Mesenteric fat pad (tissue), 1 donor: ENCODE data around the gene MTARC1. TPM values are rescaled to one million over a fixed set of nuclear protein-coding genes. Genes with fewer than 3 reads are reported as not detected.

Source experiments
- DNase-seq: peaks from one replicate; pipeline ENCODE4 v3.0.0-alpha.2; 2020; ENCODE audit warnings: low spot score
- total RNA-seq: library from RNA; stranded (reverse); fragmentation: NEBNext Ultra II Directional; extraction: Animal tissue kit (Norgen Biotek cat#: 25700); gene quantifications from one replicate; pipeline ENCODE4 v1.2.1, GENCODE V29; 2021
- donor health status: DM: yes; HTN: yes; CAD: no.

The MTARC1 gene
- total RNA-seq, 1 donor from 2014 or later = 539 TPM

DNA sequence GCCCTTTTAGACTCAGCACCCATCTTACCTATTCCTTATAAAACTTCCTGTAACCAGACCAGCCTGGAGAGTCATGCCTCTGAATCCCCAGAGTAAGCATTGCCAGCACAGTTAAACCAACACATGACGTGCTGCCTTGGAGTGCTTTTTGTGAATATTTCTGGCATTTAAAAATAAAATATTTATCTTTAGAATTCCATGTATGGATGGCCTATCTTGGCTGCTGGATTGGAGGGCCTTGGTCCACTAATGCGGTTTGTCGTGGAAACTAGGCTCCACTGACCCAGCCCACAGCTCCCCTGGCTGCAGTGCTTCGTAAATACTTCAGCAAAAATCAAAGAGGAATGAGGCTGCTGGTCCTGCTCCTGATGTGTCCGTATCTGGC is 17.5 kb downstream of the MTARC1 start:
- DNase-seq = no peak

DNA sequence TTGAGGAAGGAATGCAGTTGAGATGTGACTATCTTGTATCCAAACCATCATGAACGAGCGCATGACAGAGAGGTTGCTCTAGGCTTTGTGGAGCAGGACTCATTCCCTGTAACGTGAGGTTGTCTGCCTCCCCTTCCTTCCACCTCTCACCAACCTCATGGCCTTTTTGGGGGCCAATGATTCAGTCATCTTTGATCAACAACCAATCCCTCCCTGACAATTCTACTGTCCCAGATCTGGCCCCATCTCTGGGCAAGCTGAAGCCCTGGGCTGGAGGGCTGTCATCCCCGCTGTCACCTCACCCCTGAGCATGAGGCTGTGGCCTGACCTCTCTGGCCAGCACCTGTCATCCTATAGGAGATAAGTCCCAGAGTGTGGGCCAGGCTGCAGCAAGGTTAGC is 19.7 kb downstream of the MTARC1 start:
- no peak for DNase-seq

DNA sequence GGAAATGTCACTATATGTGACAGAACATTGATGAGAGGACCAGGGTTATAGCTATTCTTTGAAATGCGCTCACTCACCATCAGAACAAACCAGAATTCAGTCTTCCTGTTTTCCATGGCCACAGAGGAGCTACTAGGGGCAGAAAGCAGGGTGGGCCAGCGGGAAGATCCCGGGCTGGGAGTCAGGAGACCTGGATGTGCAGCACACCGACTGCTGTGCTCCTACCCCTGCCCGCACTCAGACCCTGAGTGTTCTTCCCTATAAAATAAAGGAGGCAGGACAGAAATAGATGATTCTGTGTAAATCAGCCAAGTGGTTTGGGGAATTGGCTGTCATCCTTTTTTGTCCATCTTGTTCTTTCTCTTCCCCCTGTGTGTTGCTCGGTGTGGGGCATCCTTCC is 21.0 kb downstream of the MTARC1 start:
- no peak for DNase-seq

- DNase-seq = no peak
These were observed 21.9 kb downstream of the MTARC1 start for GRCh38 chr1:220808345-220809186.

DNA sequence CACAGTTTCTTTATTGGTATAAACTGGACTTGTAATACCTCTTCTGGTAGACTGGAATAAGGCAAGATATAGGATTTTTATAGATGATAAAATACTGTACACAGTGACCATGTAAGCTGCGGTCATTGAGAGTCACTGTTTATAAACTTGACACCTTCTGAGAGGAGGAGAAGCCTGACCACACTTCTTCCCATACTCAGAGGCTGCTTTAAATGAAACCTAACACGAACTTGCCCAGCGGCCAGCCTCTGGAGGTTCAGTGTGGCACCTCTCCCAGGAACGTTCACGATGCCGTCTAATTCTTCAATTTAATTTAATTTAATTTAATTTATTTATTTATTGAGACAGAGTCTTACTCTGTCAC is 22.5 kb downstream of the MTARC1 start:
- DNase-seq = no peak

- no peak for DNase-seq
These were observed 23.0 kb downstream of the MTARC1 start for GRCh38 chr1:220809704-220810103.

- DNase-seq = peak; percentile 92
These were observed 23.5 kb downstream of the MTARC1 start for GRCh38 chr1:220810179-220810653.

DNA sequence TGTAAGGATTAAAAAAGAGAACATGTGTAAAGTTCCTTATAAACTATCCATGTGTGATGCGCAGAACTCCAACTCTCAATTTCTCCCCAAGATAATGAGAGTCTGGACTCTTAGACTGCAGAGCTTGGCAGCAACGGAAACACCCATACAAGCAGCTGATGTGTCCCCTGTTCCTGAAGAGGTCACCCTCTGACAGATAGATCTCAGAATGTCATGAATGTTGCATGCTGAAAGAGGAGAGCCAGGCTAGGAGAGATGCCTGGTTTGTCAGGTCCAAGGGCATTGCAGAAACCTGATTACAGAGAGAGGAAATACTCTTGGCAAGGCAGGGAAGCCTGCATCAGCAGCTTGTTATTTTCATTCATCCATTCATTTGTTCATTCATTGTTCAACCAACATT is 24.2 kb downstream of the MTARC1 start:
- no peak for DNase-seq

GRCh38 chr1:220811695-220812094 is 25.0 kb downstream of the MTARC1 start:
- no peak for DNase-seq

- DNase-seq = no peak
These were observed 25.6 kb downstream of the MTARC1 start for GRCh38 chr1:220812308-220812707.

- no peak for DNase-seq
These were observed 26.3 kb downstream of the MTARC1 start for GRCh38 chr1:220813013-220813412.

DNA sequence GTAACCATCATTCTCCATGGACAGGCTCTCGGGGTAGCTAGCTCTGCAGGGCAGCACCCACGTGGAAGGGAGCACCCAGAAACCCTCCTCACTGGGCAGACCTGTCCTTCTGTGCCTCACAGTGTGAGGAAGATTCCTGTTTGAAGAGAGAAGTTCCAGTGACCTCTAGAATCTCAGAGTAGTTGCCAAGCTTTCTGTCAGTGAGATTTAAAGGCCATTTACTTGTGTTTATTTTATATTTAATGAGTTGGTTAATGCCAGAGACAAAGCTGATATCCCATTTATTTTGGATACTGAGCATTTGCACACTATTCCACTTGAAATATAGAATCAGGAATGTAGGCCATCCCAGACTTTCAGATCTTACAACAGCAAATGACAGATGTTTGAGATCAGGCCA is 28.7 kb downstream of the MTARC1 start:
- no peak for DNase-seq

- no peak for DNase-seq
These were observed 31.2 kb downstream of the MTARC1 start for GRCh38 chr1:220817907-220818306.

DNA sequence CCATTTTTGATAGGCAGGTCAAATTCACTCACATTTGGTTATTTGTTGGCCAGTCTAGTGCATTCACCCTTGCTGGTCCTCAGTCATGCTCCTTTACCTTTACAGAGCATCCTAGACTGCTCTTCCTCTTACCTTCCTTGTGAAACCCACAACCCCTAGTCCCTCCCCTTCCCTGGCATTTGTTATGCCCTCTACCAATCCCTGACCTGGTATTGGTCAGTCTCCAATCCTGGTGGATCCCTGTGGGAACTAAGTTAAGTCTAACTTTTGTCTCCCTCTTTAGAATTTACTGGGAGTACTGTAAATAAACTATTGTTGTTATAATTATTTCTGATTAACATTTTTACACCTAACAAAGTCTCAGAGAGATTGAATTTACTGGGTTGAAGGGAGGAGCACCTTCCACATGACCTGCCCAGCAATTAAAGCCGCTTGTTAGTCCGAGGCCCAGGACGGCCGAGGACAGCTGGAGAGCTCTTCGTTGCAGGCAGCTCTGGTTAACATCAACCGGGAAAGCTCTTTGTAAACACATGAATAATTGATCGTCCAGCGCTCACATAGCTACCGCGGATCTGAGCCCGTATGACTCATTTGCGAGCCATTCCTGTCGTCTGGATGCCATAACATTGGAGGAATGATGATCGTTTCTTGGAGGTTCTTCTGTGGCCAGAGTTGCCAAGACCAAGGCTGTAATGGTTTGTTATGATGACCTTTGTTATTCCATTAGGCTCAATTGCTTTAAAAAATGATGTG is 31.9 kb downstream of the MTARC1 start:
- DNase-seq = no peak

DNA sequence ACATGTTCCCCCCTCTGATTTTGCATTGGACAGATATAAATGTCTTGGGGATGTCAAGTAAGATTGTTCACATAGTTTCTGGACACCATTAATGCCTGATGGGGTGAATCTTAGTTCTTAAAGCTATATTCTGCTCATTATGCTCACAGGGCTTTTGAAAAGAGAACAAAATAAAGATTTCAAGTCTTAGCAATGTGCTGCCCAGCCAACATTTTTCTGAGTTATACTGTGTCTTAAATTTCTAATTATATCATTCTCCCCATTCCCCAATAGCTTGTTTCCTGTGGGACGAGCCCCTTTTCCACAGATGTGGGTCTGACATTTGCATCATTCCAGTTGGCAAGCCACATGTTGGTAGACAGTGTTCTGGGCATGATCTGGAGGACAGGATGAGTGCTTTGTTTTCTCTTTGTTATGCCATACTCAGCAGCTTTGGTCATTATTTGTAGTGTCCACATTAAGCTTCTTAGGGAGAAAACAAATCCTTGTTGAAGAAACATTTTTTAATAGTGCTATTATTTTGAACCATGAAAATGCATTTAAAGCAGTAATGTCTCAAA is 32.8 kb downstream of the MTARC1 start:
- no peak for DNase-seq

DNA sequence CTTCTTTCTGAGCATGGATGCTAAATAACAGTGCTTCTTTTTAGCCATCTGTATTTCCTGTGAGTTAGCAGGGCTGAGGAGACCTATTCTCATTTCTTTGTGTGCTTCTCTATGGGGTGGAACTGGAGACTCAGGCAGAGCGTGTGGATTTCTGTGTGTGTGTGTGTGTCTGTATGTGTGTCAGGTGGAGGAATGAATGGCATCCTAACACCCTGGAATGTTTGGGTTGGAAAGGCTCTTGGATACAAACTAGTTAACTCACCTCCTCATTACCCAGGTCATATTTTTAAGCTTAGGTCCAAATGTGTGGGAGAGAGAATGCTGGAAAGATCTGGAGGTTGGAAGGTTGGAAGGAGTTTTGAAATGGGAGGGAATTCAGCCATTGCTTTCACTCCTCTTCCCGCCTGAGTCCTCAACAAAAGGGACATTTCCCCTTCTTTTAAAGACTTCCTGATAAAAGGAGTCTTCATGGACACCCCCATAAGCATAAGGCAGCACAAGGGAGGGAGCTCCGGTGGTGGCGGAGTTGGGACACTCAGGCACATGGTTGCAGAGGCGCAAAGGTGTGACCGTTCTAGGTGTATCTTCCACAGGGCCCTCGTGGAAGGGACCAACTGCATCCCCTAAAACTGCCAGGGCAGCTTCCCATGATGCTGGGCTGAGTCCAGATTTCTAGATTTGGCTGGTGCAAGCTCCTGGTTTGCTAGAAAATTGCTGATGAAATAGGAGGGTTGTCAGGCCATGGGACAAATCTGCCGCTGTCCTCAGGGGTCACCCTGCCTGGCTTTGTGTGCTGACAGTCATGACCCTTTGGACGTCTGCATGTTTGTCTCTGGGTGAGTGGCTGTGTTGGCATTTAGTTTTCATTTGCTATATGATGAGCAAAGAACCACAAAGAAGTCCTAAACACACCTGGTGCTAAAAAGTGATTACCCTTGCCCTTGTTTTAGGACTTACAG is 37.6 kb downstream of the MTARC1 start:
- no peak for DNase-seq

DNA sequence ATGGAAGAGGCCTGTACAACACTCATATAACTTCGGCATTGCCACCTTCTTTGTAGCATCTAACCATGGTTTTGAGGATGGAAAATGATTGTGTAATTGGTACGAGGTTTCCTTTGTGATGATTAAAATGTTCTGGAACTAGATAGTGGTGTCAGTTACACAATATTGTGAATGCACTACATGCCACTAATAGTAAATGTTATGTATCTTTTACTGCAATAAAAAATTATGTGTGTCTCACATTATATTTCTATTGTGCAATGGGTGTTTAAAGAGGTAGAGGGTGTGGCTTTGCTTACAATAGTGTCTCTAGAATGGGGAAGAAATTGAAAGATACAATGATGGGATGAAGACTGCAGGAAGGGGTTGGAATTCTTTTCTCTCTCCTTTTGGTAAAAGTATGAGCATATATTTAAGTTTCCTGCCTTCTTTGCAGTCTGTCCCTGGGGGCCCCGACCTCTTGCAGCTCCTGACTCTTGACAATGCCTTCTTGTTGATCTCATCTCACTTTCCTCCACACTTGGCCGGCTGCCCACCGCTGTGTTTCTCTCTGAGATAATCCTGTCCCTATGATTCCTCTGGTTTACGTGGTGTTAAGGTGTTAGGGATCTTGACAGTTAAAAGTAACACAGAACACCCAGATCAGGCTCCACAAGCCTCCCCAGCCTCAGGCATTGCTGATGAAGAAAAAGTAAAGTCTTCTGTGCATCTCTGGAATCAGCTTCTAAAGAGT is 39.3 kb downstream of the MTARC1 start:
- DNase-seq = no peak

- DNase-seq = no peak
These were observed 40.0 kb downstream of the MTARC1 start for GRCh38 chr1:220826729-220827128.

DNA sequence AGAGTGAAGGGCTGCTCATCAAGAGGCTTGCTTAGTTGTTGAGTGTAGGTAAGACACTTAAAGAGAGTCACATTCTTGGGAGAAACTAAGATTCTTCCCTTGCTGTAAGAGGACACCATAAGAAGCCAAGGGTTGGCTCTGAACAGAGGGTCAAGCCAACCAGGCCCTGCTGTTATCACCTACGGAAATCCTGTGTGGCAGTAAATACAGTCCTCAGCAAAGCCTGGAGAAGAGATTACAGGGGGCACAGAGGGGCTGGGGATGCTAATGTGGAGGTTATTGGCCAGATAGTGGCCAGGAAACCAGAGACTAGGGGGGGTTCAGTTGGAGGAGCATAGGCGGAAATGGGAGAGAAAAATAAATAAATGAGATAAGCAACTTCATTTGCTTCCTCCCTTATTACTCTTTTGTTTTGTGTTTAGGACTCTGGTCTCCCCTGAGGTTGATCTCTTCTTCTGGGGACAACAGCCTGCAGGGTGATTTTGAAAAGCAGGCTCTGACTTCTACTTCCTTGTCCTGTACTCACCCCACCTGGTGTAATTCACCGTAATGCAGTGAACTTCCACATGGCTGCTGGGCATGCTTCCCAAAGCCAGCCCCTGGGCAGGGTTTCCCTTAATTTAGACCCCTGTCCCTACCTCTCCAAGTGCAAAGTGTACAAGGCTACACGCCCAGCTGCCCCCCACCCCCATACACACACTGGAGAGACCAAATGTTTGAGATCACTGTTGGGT is 40.9 kb downstream of the MTARC1 start:
- DNase-seq = no peak

DNA sequence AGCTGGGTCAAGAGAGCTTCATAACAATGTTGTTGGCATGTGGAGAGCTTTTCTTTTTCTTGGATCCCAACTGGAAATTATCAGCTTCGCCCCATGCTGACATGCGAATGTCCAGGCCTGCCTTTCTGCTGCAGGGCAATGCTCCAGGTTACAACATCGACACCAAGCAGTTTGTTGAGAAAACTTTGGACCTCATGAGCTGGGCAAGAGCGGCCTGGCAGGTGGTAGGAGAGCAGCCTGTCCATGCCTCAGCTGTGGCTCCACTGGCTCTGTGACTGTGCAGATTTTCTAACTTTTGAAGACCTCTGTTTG is 41.4 kb downstream of the MTARC1 start:
- DNase-seq = no peak
